Measurements from ENCODE around the gene AATF. TPM values are rescaled to one million over a fixed set of nuclear protein-coding genes. Genes with fewer than 3 reads are reported as not detected.

AATF gene
- total and polyA plus RNA-seq, 10 donors: 28.7 to 59.0 (median 35.2) TPM

GRCh38 chr17:37047631-37048104 is 98.9 kb downstream of the AATF start:
- no peaks in the 10 kb centered on the region for H3K27me3 ChIP-seq (replicated peaks in 1 of 7)
- peak; percentile 91 for DNase-seq
- intact Hi-C loops (cut with DNase I; ENCODE audit: low total_unique reads): loop anchor here (2.0 kb wide), 1 partner anchor 417 kb away; no protein-coding TSS in a partner anchor
- TF ChIP-seq CTCF (IDR thresholded peaks at IDR 0.05 in 8 of 11, conservative IDR thresholded peaks at IDR 0.05 in 3 of 11) (peak; percentile 62 to 87 (median 81)), POLR2A (IDR thresholded peaks at IDR 0.05) (no peak), POLR2AphosphoS5 (IDR thresholded peaks at IDR 0.05) (no peak)
- H3K9me3 ChIP-seq: no peaks in the 10 kb centered on the region
- peaks cover 0 to 82% (median 13%) of the 10 kb centered on the region in 6 donors for H3K36me3 ChIP-seq
- whole genome bisulfite sequencing, 5 donors: 5 to 13% (median 10%) methylated on average over 9 of the region's 9 CpGs
- no peak overlapping the region for H3K27ac ChIP-seq
- H3K4me1 ChIP-seq: peaks cover 0 to 16% (median 7%) of the 10 kb centered on the region in 6 donors
- H3K4me3 ChIP-seq: no peak overlapping the region

- no peaks in the 10 kb centered on the region for H3K9me3 ChIP-seq
- H3K27me3 ChIP-seq (replicated peaks in 1 of 7): no peaks in the 10 kb centered on the region
- intact Hi-C loops (cut with DNase I; ENCODE audit: low total_unique reads): no loop called here
- TF ChIP-seq POLR2AphosphoS5 (IDR thresholded peaks at IDR 0.05): no peak
- TF ChIP-seq POLR2A (IDR thresholded peaks at IDR 0.05): no peak
- no peak for TF ChIP-seq CTCF (IDR thresholded peaks at IDR 0.05 in 8 of 11, conservative IDR thresholded peaks at IDR 0.05 in 3 of 11)
- no peak overlapping the region for H3K27ac ChIP-seq
- peaks cover 0 to 82% (median 8%) of the 10 kb centered on the region in 6 donors for H3K36me3 ChIP-seq
- peaks cover 0 to 16% (median 7%) of the 10 kb centered on the region in 6 donors for H3K4me1 ChIP-seq
- H3K4me3 ChIP-seq: no peak overlapping the region
- WGBS, 5 donors: 91 to 97% (median 95%) methylated on average over 5 of the region's 5 CpGs
- no peak for DNase-seq
These were observed 100.1 kb downstream of the AATF start for GRCh38 chr17:37048811-37049210.

GRCh38 chr17:37050920-37051319 is 102.2 kb downstream of the AATF start:
- H3K4me3 ChIP-seq: no peak overlapping the region
- no peak for TF ChIP-seq POLR2A (IDR thresholded peaks at IDR 0.05)
- no peak for TF ChIP-seq POLR2AphosphoS5 (IDR thresholded peaks at IDR 0.05)
- no peak for TF ChIP-seq CTCF (IDR thresholded peaks at IDR 0.05 in 8 of 11, conservative IDR thresholded peaks at IDR 0.05 in 3 of 11)
- no peaks in the 10 kb centered on the region for H3K27me3 ChIP-seq (replicated peaks in 1 of 7)
- H3K27ac ChIP-seq: no peak overlapping the region
- 89 to 97% (median 96%) methylated on average over 5 of the region's 5 CpGs for WGBS, 5 donors
- H3K9me3 ChIP-seq: no peaks in the 10 kb centered on the region
- H3K4me1 ChIP-seq: peaks cover 0 to 9% (median 7%) of the 10 kb centered on the region in 6 donors
- no peak for DNase-seq
- intact Hi-C loops (cut with DNase I; ENCODE audit: low total_unique reads): no loop called here
- peaks cover 0 to 85% (median 14%) of the 10 kb centered on the region in 6 donors for H3K36me3 ChIP-seq

GRCh38 chr17:37051381-37051780 is 102.6 kb downstream of the AATF start:
- no peak overlapping the region for H3K27ac ChIP-seq
- no peaks in the 10 kb centered on the region for H3K9me3 ChIP-seq
- H3K36me3 ChIP-seq: peaks cover 0 to 89% (median 17%) of the 10 kb centered on the region in 6 donors
- DNase-seq: no peak
- 95 to 96% (median 96%) methylated on average over 5 of the region's 5 CpGs for WGBS, 5 donors
- intact Hi-C loops (cut with DNase I; ENCODE audit: low total_unique reads): no loop called here
- no peaks in the 10 kb centered on the region for H3K27me3 ChIP-seq (replicated peaks in 1 of 7)
- H3K4me1 ChIP-seq: peaks cover 0 to 9% (median 7%) of the 10 kb centered on the region in 6 donors
- TF ChIP-seq CTCF (IDR thresholded peaks at IDR 0.05 in 8 of 11, conservative IDR thresholded peaks at IDR 0.05 in 3 of 11) (no peak), POLR2AphosphoS5 (IDR thresholded peaks at IDR 0.05) (no peak), POLR2A (IDR thresholded peaks at IDR 0.05) (no peak)
- H3K4me3 ChIP-seq: no peak overlapping the region
